ENCODE measurements around the gene RAET1L.
"Not testable (repeated sequence)": the region's sequence is repeated elsewhere in the genome, so short reads cannot be mapped to it uniquely, and the experiment has no call there.

RAET1L gene

DNA sequence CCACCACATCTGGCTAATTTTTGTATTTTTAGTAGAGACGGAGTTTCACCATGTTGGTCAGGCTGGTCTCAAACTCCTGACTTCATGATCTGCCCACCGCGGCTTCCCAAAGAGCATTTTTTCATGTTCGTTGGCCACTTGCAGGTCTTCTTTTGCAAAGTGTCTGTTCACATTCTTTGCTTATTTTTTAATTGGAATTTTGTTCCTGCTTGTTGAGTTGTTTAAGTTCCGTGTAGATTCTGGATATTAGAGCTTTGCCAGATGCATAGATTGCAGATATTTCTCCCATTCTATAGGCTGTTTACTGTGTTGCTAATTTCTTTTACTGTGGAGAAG lies 8.2 kb downstream of the RAET1L start:
- in situ Hi-C loops (cut with MboI; ENCODE audit: low sequenced_read_pairs) = not testable (repeated sequence)

DNA sequence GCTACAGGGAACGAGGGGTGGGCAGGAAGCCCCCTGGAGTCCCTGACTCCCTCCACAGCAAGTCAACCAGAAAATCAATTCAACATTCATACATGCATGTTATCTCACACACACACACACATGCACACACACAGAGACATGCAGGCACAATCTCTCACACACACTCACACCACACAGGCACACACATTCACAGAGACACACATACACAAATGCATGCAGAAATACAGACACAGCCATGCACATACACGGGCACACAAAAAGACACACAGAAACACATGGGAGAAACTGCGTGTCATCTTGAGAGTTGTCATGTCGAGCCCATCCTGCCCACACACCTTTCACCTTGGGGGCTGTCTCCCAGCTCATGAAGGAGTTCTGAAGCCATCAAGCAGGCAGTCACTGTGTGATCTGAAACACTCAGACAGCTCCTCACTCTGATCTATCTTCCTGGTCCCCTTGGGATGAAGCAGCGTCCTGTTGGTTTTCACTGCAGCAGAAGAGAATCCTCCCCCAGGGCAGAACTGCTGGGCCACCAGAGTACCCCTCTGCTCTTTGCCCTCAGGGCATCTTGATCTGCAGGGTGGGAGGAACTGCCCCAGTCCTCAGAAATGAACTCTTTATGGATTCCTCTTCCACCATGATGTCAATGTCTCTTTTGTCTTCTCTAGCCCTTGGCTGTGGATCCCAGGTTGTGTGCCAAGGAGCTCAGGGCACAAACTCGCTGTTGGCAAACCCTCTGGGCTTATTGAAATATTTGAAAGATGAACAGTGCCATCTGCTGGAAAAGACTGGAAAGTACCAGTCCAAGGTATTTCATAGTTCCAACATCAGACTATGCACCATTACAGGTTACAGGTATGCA lies 8.8 kb downstream of the RAET1L start:
- in situ Hi-C loops (cut with MboI; ENCODE audit: low sequenced_read_pairs) = no loop called here

DNA sequence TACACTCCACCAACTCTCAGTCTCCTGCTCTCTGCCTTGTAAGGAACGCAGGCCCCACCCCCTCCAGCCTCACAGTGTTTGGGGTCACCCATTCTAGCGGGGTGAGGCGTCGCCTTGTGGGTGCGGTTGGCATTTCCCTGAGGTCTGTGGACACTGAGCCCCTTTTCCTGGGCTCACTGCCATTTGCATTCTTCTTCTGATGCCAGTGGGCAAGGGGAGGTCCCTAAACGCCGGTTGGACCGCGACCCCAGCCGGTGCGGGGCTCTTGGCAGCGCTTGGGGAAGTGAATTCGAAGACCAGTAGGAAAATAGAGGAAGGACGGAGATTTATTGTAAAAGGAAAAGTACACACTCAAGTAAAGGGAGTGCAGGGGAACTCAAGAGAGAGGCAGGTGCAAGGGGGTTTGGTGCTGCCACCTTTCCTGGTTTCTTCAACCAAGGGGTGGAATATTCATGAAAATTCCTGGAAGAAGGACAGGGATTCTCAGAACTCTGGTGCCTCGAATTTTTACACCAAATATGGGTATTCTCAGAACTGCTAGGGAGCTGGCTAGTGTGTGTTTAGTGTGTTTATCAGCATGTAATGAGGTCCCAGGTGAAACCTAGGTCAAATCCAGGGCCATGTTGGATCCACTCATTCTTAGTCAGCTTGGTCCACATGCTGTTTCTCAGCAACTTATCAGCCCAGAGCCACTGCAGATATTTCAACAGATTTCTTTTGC lies 9.9 kb downstream of the RAET1L start:
- in situ Hi-C loops (cut with MboI; ENCODE audit: low sequenced_read_pairs) = not testable (repeated sequence)

DNA sequence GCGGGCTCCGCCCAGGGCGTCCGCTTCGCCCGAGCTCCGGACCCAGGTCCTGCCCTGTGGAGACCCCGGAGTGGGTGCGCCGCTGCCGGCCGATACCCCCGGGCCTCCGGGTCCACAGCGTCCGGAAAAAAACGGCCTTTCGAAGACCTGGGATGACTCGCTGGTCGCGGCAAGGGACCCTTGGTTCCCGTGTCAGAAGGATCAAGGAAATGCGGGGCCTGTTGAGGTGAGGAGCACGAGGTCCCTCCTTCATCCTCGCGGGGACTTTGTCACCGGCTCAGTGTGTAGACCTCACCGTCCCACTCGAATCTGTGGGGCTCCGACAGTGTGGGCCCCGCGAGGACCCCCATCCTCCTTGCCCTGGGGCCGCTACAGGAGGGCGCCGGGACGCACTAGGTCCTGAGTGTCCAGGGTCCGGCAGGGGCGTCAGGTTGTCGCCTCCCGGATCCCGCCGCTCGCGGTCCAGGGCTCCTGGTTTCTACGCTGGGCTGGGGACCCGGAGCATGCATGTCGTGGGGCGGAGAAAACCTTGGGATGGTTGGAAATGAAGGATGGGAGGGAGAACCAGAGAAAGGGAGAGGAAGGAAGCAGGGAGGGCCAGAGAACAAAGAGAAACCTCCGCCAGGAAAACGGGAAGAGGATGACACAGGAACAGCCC lies 10.6 kb downstream of the RAET1L start:
- in situ Hi-C loops (cut with MboI; ENCODE audit: low sequenced_read_pairs) = not testable (repeated sequence)

DNA sequence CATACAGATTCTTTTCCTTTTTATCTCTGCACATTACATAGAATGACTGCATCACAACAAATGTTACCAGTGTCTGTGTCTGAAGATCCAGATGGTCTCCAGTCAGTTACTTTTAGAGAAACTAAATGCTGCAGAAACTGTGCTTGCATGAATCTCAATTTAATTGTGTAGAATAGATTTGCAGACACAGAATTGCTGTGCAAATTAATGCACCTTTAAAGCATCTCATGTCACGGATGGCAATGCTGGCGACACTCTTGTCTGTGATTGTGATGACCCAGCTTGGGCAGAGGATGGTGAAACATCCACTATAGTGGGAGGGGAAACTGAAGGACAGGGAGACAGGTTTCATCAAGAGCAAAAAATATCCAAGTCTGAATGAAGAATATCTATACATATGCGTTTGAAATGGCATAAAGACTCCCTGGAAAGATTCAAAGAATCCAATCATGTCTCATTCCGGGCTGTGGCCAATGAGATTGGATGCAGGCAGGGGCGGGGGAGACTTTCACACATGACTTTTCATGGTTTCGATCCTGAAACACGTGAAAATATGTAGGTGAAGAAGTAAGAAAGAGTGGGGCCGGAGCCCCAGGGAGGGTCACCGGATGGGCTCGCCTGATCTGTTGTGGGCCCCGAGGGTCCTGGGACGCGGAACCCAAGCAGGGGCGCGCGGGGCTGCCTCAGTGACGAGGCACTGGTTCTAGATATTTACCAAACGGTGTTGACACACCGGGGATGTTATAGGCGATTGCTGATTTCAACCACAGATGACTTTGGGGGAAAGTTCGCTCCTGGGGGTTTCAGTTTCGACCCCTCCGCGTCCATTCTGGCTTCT lies 11.3 kb downstream of the RAET1L start:
- in situ Hi-C loops (cut with MboI; ENCODE audit: low sequenced_read_pairs) = not testable (repeated sequence)

DNA sequence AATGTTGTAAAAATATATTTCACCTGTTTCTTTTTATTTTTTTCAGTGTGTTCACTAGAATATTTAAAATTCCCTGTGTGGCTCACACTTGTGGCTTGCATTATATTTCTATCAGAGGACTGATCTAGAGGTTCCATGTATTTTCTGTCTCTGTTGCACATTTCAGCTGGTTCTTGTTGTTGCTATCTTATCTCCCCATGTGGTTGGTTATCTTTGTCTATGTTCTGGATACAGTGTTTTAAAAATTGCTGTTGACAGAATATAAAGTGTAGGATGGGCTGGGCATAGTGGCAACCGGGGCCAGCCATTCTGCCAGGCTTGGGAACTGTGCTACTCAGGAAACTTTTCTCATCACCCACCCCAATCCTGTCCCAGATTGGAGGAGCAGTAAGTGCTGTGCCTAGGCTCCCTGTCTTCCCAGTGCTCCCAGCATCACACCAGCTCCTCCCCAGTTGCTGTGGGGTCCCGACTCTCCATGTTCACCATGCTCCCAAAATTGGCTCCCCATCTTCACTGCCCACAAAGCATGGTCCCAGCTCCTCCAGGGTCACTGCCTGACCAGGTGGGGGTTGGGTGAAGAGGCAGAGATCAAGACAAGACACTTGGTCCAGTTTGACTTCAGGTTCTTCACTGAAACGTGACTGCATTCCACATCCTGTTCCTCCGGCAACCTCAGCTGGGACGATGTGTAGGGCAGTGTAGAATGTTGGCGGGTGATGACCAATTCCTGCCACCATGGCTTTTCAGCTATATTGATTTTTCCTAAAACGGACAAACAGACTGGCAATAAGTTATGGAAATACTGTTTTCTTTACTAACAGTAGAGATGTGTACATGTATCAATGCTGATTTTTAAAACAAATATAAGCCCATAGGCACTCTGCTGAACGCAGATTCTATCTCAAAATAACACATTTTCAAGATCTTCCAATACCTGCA lies 12.2 kb downstream of the RAET1L start:
- in situ Hi-C loops (cut with MboI; ENCODE audit: low sequenced_read_pairs) = not testable (repeated sequence)

DNA sequence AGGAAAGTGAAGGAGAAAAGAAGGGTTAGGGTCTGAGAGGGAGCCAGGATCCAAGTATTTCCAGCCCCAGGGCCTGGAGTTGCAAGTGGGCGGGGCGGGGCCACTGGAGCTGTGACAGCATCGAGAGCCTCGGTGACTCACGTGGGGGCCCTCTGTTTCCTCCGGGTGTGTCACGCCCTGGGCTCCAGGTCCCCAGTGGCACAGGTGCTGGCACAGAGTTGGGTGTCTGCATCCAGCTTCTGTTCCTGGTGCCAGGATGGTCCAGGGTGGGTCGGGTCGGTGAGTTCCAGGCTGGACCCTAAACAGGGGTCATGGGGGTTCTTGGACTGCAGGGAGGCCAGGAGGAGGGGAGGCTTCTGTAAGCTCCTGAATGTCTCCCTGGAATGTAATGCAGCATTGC lies 16.7 kb downstream of the RAET1L start:
- in situ Hi-C loops (cut with MboI; ENCODE audit: low sequenced_read_pairs) = no loop called here

DNA sequence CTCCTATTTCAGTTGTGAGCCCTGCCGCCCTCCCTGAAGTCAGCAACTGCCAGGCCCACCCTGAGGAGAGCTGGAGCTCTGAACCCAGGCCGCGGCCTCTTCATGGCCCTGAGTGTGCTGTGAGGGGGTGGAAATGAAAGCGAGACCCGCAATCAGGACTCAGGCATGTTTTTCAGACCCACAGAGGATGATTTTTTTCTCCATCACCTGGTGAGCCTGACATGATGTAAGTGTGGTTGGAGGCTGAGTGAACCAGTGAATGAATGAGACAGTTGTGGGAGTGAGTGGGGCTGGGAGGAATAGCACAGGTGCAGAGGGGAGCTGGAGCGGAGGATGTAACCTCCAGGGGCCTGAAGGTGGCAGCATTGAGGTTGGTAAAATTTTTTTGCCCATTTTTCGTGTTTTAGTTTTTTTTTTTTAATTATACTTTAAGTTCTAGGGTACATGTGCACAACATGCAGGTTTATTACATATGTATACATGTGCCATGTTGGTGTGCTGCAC lies 18.3 kb downstream of the RAET1L start:
- in situ Hi-C loops (cut with MboI; ENCODE audit: low sequenced_read_pairs) = no loop called here

DNA sequence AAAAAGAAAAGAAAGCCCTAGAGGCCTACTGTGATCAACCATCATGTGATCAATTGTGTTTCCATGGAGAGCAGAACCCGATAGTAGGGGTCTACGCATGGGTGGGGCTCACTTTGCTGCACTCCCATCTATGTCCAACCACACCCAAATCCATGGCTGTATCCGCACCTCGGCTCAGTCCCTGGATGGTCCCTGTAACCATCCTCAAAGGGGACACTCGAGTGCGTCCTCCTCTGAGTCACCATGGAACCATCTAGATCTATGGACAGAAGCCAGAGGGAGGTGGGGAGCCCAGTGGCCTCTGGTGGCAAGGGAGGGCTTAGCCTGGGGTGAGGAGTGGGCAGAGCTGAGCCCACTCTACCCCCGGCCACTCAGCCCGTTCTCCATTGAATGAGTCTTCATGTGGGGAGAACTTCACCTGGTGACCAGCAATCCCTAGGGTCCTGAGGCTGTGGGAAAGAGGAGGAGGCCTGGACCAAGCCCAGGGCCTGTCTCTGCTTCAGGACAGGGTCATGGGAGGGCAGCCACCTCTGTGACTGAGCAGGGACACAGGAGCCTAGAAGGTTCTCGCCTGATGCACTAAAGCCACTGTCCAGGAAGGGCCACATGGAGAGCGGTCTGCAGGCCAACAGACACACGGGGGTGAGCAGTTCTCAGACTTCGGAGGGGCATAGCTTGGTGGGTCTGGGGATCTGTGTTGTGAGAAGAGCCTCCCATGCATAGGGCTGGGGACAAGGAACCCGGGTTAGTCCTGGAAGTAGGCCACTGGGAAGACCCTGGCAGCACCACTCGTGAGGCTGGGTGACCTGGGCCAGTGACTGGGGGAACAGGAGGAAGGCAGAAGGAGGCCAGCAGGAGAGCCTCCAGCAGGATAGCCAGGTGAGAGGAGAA lies 19.3 kb downstream of the RAET1L start:
- in situ Hi-C loops (cut with MboI; ENCODE audit: low sequenced_read_pairs) = no loop called here

DNA sequence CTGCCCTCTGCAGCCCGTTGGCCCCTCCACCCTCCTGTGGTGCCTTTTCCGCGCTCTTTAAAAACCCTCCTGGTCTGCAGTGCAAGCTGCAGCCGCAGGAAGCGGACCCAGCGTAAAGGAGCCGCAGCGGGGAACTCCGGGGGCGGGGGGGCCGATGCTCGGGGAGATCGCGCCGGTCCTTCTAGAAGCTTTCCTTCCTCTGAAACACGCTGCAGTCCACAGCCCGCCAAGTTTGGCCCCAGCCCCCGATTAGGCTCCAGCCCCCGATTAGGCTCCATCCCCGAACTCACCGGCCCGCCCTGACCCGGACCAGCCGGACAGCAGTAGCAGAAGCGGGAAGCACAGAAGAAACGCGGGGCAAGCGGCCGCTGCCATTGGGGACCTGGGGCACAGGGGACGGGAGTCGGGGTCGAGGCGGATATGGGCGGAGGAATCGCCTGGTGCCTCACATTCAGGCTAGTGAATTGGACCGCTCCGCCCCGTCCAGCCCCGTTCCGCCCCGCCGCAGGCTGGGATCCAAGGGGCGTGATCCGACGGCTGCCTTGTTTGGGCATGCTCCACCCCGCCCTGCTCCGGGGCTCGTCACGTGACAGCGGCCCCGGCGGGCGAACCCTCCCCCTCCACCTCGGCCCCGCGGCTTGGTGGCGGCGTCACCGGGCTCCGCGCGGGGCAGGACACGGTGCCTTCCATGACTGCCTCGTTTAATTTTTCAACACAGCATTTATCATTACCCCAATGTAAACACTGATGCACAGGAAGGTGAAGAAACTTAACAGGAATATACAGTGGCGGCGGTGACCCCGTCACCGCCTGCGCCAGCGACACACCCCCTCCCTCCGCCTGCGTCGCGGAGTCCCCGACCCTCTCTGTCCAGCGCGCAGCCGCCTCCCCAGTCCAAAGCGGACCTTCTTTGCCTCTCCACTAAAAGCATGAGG lies 20.3 kb downstream of the RAET1L start:
- in situ Hi-C loops (cut with MboI; ENCODE audit: low sequenced_read_pairs) = no loop called here

DNA sequence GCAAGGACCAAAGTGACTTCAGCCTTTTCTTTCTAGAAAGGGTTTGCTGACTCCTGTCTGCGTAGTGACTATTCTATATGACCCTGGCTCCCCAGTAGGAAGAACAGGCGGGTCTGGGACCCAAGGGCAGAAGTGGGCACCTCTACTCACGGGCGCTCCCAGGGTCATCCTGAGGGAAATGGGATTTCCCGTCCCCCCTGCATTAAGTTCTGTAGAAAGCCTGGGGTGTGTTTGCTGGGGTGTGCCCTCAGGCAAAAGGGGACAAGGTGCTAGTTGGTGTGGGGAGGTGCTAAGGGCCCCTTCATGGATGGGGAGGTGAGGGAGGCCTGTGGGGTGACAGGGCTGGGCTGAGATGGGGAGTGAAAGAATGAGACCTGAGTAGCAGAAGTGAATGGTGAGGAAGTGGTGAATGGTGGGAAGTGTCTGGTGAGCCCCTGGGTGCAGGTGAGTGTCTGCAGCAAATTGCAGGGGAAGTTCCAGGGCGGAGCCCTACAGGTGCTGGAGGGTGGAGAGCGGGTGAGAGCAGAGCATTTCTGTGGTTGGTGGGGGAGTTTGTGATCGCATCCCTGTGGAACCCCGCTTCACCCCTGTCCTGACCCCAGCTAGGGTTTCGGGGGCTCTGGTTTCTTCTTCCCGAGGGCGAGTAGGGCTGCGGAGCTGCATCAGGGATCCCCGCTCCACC lies 21.1 kb downstream of the RAET1L start:
- in situ Hi-C loops (cut with MboI; ENCODE audit: low sequenced_read_pairs) = no loop called here

DNA sequence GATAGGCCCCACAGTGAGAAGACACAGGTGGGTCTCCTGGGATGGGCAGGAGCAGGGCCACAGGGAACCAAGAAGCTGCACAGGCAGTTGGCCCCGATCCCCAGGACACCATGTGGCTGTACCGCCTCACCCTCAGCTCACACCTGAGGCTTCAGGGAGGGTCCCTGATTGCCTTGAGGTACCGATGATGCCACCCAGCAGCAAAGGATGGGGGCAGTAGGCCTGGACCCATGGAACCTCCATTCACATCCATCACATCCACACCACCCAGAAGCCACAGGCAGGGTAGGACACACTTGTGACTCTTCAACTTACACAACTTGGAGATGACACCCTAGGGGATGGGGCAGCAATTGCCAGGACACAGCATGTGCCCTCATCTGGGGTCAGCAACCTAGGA lies 21.7 kb downstream of the RAET1L start:
- in situ Hi-C loops (cut with MboI; ENCODE audit: low sequenced_read_pairs) = not testable (repeated sequence)

DNA sequence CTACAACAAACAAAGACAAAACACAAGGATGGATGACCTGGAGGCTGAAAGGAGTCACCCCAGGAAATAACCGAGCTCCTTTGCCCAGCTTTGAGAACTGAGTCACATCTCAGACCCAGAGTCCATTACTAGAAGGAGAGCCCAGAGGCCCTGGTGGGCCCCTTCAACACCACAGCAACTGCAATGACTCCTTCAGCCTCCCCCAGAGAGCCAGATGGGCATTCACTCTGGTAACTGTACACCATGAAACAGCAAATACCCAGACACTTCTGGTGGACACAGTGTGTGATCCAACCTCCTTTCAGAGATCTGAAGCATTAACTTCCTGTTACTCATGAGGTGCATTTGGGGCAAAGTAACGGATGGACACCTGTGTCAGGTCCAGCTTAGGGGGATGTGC lies 22.6 kb downstream of the RAET1L start:
- in situ Hi-C loops (cut with MboI; ENCODE audit: low sequenced_read_pairs) = no loop called here

DNA sequence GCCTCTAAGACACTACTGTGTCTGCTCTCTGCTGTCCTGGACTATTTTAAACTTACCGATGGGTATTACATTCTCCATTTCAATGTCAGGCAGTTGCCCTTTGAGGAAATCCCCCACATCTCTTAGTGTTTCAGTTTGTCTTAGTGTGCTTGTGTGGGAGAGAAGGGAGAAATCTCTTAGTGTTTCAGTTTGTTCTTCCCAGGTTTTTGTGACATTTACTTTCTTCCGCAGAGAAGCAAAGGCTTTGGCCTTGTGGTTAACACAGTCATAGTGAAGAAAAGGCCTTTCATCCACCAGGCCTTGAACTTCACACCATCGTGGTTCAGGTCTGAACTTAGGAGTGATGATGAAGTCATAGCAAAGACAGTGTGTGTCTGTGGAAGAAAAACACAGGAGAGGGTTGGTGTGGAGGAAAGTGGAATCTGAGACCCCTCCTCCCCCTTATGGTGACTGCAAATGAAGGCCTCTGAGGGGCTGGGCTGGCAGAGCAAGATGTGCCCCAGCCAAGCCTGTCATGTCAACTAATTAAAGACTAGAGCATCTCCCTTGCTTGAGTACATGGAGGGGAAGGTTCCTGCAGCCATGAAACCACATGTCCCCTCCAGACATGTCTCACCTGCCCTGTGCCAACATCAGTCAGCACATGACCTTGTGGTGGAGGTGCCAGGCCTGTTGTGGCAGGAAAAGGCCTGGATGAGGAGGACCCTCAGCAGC lies 23.9 kb downstream of the RAET1L start:
- in situ Hi-C loops (cut with MboI; ENCODE audit: low sequenced_read_pairs) = no loop called here

DNA sequence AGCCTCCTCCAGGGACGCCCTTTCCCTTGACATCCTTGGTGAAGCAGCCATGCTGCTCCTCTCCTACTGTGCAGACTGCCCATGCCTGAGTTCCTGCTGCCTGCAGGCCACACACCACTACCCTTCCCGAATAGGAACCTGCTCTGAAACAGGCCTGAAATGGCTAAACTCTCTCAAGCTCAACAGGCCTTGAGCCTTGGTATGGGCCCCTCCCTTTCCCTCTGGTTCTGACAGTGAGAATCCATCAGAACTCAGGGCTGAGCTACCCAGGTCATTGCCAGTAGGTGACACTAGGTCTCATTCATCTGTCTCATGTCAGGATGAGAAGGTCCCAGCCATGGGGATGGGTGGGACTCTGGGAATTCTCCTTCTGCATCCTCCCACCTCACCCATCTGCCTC lies 25.7 kb downstream of the RAET1L start:
- in situ Hi-C loops (cut with MboI; ENCODE audit: low sequenced_read_pairs) = no loop called here

DNA sequence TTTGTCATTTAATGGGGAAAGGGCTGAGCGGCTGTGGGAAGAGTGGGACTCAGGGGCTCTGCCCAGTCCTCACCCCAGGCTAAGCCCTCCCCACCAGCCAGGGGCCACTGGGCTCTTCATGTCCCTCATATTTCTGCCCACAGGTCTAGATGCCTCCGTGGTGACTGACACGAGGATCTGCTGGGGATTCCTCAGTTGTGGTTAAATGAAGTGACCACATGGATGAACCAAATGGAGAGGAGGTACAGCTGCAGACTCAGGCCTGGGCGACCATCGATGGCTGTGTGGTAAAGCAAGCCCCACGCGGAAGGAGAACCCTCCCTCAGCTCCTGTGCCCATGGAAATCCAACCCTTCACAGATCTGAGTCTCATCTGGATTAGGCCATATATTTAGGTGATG lies 29.4 kb downstream of the RAET1L start:
- in situ Hi-C loops (cut with MboI; ENCODE audit: low sequenced_read_pairs) = no loop called here
